ENCODE data around the gene HVCN1. TPM values are rescaled to one million over a fixed set of nuclear protein-coding genes. Genes with fewer than 3 reads are reported as not detected.

The HVCN1 gene
- total RNA-seq, 2 donors from 2014 or later = 1.5 to 2.1 TPM

DNA sequence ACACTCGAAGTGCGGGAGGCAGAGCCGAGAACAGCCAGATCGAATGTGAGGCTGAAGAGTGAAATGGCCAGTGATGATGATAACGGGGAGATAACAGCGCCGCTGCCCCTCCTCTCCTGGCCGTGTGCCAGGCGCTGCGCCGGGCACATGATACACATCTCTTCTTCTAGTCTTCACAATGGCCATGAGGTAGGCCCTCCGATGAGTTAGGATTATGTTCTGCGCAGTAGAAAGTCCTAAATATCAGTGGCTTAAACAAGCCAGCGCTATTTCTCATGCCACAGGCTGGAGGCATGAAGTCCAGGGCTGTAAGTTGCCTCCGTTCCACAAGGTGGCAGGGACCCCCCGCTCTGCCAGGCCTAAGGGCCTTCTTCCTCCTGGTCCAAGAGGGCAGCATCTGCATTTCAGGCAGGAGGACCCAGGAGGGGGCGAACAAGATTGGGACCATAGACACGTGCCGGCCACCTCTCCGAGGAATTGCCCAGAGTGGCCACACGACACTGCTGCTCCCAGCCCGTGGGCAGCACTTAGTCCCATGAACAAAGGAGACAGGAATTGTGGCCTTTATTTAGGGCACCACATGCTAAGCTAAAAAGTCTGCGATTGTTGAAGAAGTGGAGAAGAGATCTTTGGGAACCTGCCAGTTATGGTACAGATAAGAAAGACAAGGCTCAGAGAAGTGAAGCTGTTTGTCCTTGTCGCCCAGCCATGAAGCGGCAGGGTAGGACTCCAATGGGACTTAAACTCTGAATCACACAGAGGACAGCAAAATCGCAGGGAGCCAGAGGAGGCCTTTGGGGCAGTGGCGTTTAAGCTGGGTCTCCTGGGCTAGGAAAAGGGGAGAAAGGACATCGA is 10.9 kb upstream of the HVCN1 start:
- Histone ChIP-seq H3K9ac (ENCODE audit: low read depth in 2 of 2, low read length in 2 of 2) (no peak overlapping the region), H3K4me1 (no peaks in the 10 kb centered on the region), H3K9me3 (no peaks in the 10 kb centered on the region), H3K4me3 (no peak overlapping the region), H3K36me3 (no peaks in the 10 kb centered on the region), H3K27ac (no peak overlapping the region), H3K27me3 (no peaks in the 10 kb centered on the region)
- intact Hi-C loops (cut with DNase I) = loop anchor here (5.0 to 10.0 kb wide), 3 partner anchors 75 to 185 kb away; no protein-coding TSS in a partner anchor
- DNase-seq = no peak
- TF ChIP-seq, protein P1, sequence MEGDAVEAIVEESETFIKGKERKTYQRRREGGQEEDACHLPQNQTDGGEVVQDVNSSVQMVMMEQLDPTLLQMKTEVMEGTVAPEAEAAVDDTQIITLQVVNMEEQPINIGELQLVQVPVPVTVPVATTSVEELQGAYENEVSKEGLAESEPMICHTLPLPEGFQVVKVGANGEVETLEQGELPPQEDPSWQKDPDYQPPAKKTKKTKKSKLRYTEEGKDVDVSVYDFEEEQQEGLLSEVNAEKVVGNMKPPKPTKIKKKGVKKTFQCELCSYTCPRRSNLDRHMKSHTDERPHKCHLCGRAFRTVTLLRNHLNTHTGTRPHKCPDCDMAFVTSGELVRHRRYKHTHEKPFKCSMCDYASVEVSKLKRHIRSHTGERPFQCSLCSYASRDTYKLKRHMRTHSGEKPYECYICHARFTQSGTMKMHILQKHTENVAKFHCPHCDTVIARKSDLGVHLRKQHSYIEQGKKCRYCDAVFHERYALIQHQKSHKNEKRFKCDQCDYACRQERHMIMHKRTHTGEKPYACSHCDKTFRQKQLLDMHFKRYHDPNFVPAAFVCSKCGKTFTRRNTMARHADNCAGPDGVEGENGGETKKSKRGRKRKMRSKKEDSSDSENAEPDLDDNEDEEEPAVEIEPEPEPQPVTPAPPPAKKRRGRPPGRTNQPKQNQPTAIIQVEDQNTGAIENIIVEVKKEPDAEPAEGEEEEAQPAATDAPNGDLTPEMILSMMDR (IDR thresholded peaks at IDR 0.05) = no peak

DNA sequence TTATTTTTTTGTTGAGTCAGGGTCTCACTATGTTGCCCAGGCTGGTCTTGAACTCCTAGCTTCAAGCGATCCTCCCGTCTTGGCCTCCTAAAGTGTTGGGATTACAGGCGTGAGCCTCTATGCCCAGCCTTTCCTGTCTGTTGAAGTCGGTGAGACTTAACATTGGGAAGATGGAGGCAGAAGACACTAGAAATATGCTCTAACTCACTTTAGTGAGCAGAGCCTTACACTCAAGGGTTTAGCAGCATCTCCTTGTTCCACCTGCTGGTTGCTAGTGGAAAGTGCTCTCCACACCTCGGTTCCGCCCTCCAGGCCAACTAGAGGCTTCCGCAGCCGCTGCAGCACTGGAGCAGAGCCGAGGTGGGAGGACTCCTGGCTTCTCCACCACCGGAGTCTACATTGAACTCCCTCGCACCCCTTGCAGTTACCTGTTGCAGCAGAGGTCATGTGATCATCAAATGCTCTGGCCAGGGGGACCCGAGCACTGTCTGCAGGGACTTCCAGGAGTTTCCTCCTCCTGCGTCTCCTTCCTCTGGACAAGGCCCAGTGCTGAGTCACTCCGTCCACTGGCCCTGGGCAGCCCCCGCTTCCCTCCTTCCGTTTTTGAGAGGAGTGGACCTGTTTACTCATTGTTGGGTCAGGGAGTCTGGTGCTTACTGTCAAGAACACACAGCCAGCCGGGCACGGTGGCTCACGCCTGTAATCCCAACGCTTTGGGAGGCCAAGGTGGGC is 9.4 kb upstream of the HVCN1 start:
- Histone ChIP-seq H3K4me1 (no peaks in the 10 kb centered on the region), H3K36me3 (no peaks in the 10 kb centered on the region), H3K27me3 (no peaks in the 10 kb centered on the region), H3K9ac (ENCODE audit: low read depth in 2 of 2, low read length in 2 of 2) (no peak overlapping the region), H3K9me3 (no peaks in the 10 kb centered on the region), H3K4me3 (no peak overlapping the region), H3K27ac (peak overlapping the region; percentile 27)
- peak; percentile 69 for DNase-seq
- intact Hi-C loops (cut with DNase I) = loop anchor here (10.0 kb wide), 2 partner anchors 74 to 184 kb away; no protein-coding TSS in a partner anchor
- TF ChIP-seq, protein P1 (IDR thresholded peaks at IDR 0.05) = peak; percentile 60

DNA sequence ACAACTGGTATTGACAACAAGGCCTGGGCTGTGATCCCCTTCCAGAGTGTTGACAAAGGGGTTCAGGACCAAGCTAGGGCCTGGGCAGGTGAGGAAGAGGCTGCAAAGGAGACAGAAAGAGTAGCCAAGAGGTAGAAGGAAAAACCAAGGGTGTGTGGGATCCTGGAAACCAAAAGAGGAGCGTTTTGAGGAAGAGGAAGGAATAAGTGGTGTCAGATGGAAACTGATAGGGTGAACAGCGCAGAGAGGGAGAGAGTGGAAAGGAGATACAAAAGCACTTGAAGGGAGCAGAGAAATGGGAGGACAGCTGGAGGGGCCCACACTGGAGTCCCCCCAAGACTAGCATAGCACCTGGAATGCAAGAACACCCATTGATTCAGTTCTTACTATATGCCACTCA is 8.3 kb upstream of the HVCN1 start:
- TF ChIP-seq, protein P1 (IDR thresholded peaks at IDR 0.05) = no peak
- Histone ChIP-seq H3K9me3 (no peaks in the 10 kb centered on the region), H3K4me3 (no peak overlapping the region), H3K36me3 (no peaks in the 10 kb centered on the region), H3K27me3 (no peaks in the 10 kb centered on the region), H3K27ac (no peak overlapping the region), H3K9ac (ENCODE audit: low read depth in 2 of 2, low read length in 2 of 2) (no peak overlapping the region), H3K4me1 (no peaks in the 10 kb centered on the region)
- DNase-seq = no peak
- intact Hi-C loops (cut with DNase I) = loop anchor here (10.0 kb wide), 2 partner anchors 72 to 182 kb away; no protein-coding TSS in a partner anchor

DNA sequence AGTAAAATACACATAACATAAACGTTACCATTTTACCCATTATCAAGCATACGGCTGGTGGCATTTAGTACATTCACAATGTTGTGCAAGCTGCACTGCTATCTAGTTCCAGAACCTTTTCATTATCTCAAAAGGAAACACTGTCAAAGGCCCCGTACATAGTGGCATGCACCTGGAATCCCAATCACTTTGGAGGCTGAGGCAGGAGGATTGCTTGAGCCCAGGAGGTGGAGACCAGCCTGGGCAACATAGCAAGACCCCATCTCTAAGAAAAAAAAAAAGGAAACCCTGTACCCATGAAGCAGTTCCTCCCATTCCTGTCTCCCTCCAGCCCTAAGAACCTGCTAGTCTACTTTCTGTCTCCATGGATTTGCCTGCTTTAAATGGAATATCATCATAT is 7.4 kb upstream of the HVCN1 start:
- Histone ChIP-seq H3K9me3 (no peaks in the 10 kb centered on the region), H3K4me3 (no peak overlapping the region), H3K4me1 (no peaks in the 10 kb centered on the region), H3K9ac (ENCODE audit: low read depth in 2 of 2, low read length in 2 of 2) (no peak overlapping the region), H3K36me3 (no peaks in the 10 kb centered on the region), H3K27me3 (no peaks in the 10 kb centered on the region), H3K27ac (no peak overlapping the region)
- TF ChIP-seq, protein P1 (IDR thresholded peaks at IDR 0.05) = no peak
- intact Hi-C loops (cut with DNase I) = loop anchor here (10.0 kb wide), 2 partner anchors 71 to 181 kb away; no protein-coding TSS in a partner anchor
- DNase-seq = no peak

DNA sequence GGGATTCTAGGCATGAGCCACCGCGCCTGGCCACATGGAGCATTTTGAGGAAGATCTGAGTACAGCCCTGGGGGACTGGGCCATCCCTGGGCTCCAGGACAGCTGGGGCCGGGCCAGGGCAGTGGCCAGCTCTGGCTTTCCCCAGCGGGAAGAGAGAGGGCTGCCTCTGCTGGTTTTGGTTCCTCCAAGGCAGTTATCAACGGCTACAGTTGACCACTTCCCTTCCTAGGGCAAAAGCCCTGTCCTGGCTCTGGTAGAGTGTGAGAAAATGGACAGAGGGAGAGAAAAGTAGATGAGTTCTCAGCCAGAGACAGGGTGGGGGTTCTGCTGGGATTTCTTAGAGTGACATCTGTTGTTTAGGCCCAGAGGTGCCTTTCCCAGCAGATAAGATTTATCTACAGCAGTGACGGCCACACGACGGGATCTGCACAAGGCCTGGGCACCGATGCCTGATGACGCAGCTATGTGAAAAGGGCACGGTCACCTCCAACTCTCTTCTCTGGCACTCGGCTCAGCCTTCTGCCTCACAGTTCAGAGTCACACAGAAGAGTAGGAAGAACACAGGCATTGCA is 5.5 kb upstream of the HVCN1 start:
- Histone ChIP-seq H3K4me1 (no peaks in the 10 kb centered on the region), H3K36me3 (no peaks in the 10 kb centered on the region), H3K9me3 (no peaks in the 10 kb centered on the region), H3K4me3 (no peak overlapping the region), H3K9ac (ENCODE audit: low read depth in 2 of 2, low read length in 2 of 2) (no peak overlapping the region), H3K27me3 (no peaks in the 10 kb centered on the region), H3K27ac (no peak overlapping the region)
- intact Hi-C loops (cut with DNase I) = loop anchor here (10.0 kb wide), 2 partner anchors 70 to 180 kb away; no protein-coding TSS in a partner anchor
- TF ChIP-seq, protein P1 (IDR thresholded peaks at IDR 0.05) = no peak
- no peak for DNase-seq

Measured in colonic mucosa (tissue), 4 donors.